Astrocyte (in vitro differentiated cells and primary cell): ENCODE results near the gene HNMT. TPM values are rescaled to one million over a fixed set of nuclear protein-coding genes. Genes with fewer than 3 reads are reported as not detected.

Experiments used
- DNase-seq: peaks from one replicate; pipeline ENCODE4 v3.0.0-alpha.2; 2010; ENCODE audit warnings: low read depth
- FAIRE-seq: peaks from 2 replicates; lab custom pipeline; 2011; peaks lifted over from hg19 to GRCh38; lab: Jason Lieb, UNC
- H2AFZ ChIP-seq: 2 replicates; pipeline ENCODE4 v1.6.0; 2012; ENCODE audit warnings: low read depth, low read length, inconsistent platforms
- H3K27ac ChIP-seq: 2 replicates; pipeline ENCODE4 v1.5.1; 2011; ENCODE audit warnings: low read depth, low read length, inconsistent platforms
- H3K27me3 ChIP-seq: 2 replicates; pipeline ENCODE4 v1.6.0; 2011; ENCODE audit warnings: low read length, inconsistent platforms; ENCODE audit not compliant: insufficient read depth
- H3K36me3 ChIP-seq: 2 replicates; pipeline ENCODE4 v1.5.1; 2011; ENCODE audit warnings: low read length, inconsistent platforms; ENCODE audit not compliant: insufficient read depth
- H3K4me1 ChIP-seq: 2 replicates; pipeline ENCODE4 v1.5.1; 2011; ENCODE audit warnings: low read length, inconsistent platforms; ENCODE audit not compliant: insufficient read depth
- H3K4me2 ChIP-seq: 2 replicates; pipeline ENCODE4 v1.6.0; 2012; ENCODE audit warnings: low read length, inconsistent platforms
- H3K4me3 ChIP-seq: 2 replicates; pipeline ENCODE4 v1.5.1; 2011; ENCODE audit warnings: low read depth, mild to moderate bottlenecking, low read length, inconsistent platforms; ENCODE audit not compliant: insufficient read depth
- H3K79me2 ChIP-seq: 2 replicates; pipeline ENCODE4 v1.6.0; 2012; ENCODE audit warnings: mild to moderate bottlenecking, low read length, inconsistent platforms; ENCODE audit not compliant: insufficient read depth
- H3K9ac ChIP-seq: 2 replicates; pipeline ENCODE4 v1.6.0; 2012; ENCODE audit warnings: mild to moderate bottlenecking, low read length, inconsistent platforms
- H3K9me3 ChIP-seq: 2 replicates; pipeline ENCODE4 v1.5.1; 2012; ENCODE audit warnings: low read depth, mild to moderate bottlenecking, low read length, inconsistent platforms; ENCODE audit not compliant: insufficient read depth
- H4K20me1 ChIP-seq: 2 replicates; pipeline ENCODE4 v1.6.0; 2012; ENCODE audit warnings: low read length, inconsistent platforms; ENCODE audit not compliant: insufficient read depth
- H3K27ac Mint-ChIP-seq: one replicate; pipeline ENCODE4 v1.8.0; 2021; ENCODE audit warnings: mild to moderate bottlenecking, mixed read lengths; ENCODE audit not compliant: unreplicated experiment
- H3K27me3 Mint-ChIP-seq: one replicate; pipeline ENCODE4 v1.8.0; 2021; ENCODE audit warnings: low read depth, mixed read lengths; ENCODE audit not compliant: unreplicated experiment
- H3K36me3 Mint-ChIP-seq: one replicate; pipeline ENCODE4 v1.8.0; 2021; ENCODE audit warnings: low read depth, mixed read lengths; ENCODE audit not compliant: unreplicated experiment
- H3K4me1 Mint-ChIP-seq: one replicate; pipeline ENCODE4 v1.8.0; 2021; ENCODE audit warnings: low read depth, mixed read lengths; ENCODE audit not compliant: unreplicated experiment
- H3K4me3 Mint-ChIP-seq: one replicate; pipeline ENCODE4 v1.8.0; 2021; ENCODE audit warnings: mild to moderate bottlenecking, moderate library complexity, mixed read lengths; ENCODE audit not compliant: unreplicated experiment
- H3K9me3 Mint-ChIP-seq: one replicate; pipeline ENCODE4 v1.8.0; 2021; ENCODE audit warnings: mild to moderate bottlenecking, mixed read lengths; ENCODE audit not compliant: unreplicated experiment
- CTCF ChIP-seq: IDR thresholded peaks from 2 replicates; pipeline ENCODE4 v1.5.1; 2011; ENCODE audit warnings: low read depth, mild to moderate bottlenecking, inconsistent platforms, low read length, moderate library complexity; ENCODE audit not compliant: insufficient read depth
- EZH2 ChIP-seq: IDR thresholded peaks from 2 replicates; pipeline ENCODE4 v1.6.1; 2012; ENCODE audit warnings: mild to moderate bottlenecking, low read length, inconsistent platforms; ENCODE audit not compliant: insufficient read depth
- total RNA-seq: library from RNA; stranded (reverse); gene quantifications from 2 replicates; pipeline ENCODE4 v1.2.1, GENCODE V29; 2021

The HNMT gene
- total RNA-seq, 1 donor from 2014 or later = 15.3 TPM

DNA sequence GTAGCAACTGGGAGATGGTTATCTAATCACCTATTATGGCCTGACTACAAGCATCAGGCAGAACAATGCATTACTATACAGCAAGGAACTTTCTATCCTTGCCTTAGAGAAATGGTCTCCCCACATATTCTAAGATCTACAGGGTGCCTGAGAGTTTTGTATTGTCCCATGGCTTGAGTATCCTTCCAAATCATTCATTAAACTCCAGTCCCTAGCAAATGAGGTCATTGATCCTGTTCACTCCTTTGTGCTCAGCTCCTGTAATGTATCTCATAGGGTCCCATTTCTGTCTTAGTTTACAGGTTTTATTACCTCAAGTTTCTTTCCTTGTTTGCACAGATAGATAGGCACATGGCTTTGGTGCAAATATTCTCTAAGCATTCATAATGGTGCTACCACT lies 9.0 kb downstream of the HNMT start:
- H3K27me3 Mint-ChIP-seq = no peaks in the 10 kb centered on the region
- no peak for FAIRE-seq
- no peak for TF ChIP-seq EZH2
- no peak for TF ChIP-seq CTCF
- H3K27me3 ChIP-seq = no peaks in the 10 kb centered on the region
- H3K4me2 ChIP-seq = no peak overlapping the region
- H3K9ac ChIP-seq = no peak overlapping the region
- H3K4me3 ChIP-seq = no peak overlapping the region
- H3K4me1 Mint-ChIP-seq = peaks cover 3% of the 10 kb centered on the region
- no peaks in the 10 kb centered on the region for H3K9me3 Mint-ChIP-seq
- H3K36me3 Mint-ChIP-seq = no peaks in the 10 kb centered on the region
- no peaks in the 10 kb centered on the region for H3K79me2 ChIP-seq
- no peak overlapping the region for H3K27ac ChIP-seq
- DNase-seq = no peak
- no peaks in the 10 kb centered on the region for H3K36me3 ChIP-seq
- H3K4me3 Mint-ChIP-seq = no peak overlapping the region
- no peaks in the 10 kb centered on the region for H4K20me1 ChIP-seq
- no peak overlapping the region for H2AFZ ChIP-seq
- no peaks in the 10 kb centered on the region for H3K9me3 ChIP-seq
- no peak overlapping the region for H3K27ac Mint-ChIP-seq
- peaks cover 14% of the 10 kb centered on the region for H3K4me1 ChIP-seq

GRCh38 chr2:137975280-137976271 lies 11.3 kb downstream of the HNMT start:
- no peak for TF ChIP-seq CTCF
- TF ChIP-seq EZH2 = no peak
- Mint-ChIP-seq H3K4me3 (no peak overlapping the region), H3K9me3 (no peaks in the 10 kb centered on the region), H3K27ac (no peak overlapping the region), H3K36me3 (no peaks in the 10 kb centered on the region), H3K4me1 (peaks cover 3% of the 10 kb centered on the region), H3K27me3 (no peaks in the 10 kb centered on the region)
- H3K27ac ChIP-seq = no peak overlapping the region
- FAIRE-seq (no peak), DNase-seq (no peak)
- no peaks in the 10 kb centered on the region for H3K79me2 ChIP-seq
- no peaks in the 10 kb centered on the region for H3K9me3 ChIP-seq
- H3K9ac ChIP-seq = no peak overlapping the region
- H3K4me3 ChIP-seq = no peak overlapping the region
- no peak overlapping the region for H2AFZ ChIP-seq
- no peaks in the 10 kb centered on the region for H3K4me1 ChIP-seq
- H3K36me3 ChIP-seq = no peaks in the 10 kb centered on the region
- H3K27me3 ChIP-seq = no peaks in the 10 kb centered on the region
- no peak overlapping the region for H3K4me2 ChIP-seq
- H4K20me1 ChIP-seq = no peaks in the 10 kb centered on the region

- Histone ChIP-seq H3K27ac (no peak overlapping the region), H3K27me3 (no peaks in the 10 kb centered on the region), H3K4me3 (no peak overlapping the region), H3K4me2 (no peak overlapping the region), H3K9ac (no peak overlapping the region), H3K9me3 (no peaks in the 10 kb centered on the region), H3K36me3 (no peaks in the 10 kb centered on the region), H3K4me1 (no peaks in the 10 kb centered on the region), H3K79me2 (no peaks in the 10 kb centered on the region), H4K20me1 (no peaks in the 10 kb centered on the region), H2AFZ (no peak overlapping the region)
- H3K27me3 Mint-ChIP-seq = no peaks in the 10 kb centered on the region
- FAIRE-seq (no peak), DNase-seq (no peak)
- no peak overlapping the region for H3K4me3 Mint-ChIP-seq
- H3K9me3 Mint-ChIP-seq = no peaks in the 10 kb centered on the region
- peaks cover 3% of the 10 kb centered on the region for H3K4me1 Mint-ChIP-seq
- no peak overlapping the region for H3K27ac Mint-ChIP-seq
- H3K36me3 Mint-ChIP-seq = no peaks in the 10 kb centered on the region
- TF ChIP-seq EZH2 = no peak
- TF ChIP-seq CTCF = no peak
These were observed 12.0 kb downstream of the HNMT start for GRCh38 chr2:137976274-137976673.
